Measurements from ENCODE around the gene LCE1D.

DNA sequence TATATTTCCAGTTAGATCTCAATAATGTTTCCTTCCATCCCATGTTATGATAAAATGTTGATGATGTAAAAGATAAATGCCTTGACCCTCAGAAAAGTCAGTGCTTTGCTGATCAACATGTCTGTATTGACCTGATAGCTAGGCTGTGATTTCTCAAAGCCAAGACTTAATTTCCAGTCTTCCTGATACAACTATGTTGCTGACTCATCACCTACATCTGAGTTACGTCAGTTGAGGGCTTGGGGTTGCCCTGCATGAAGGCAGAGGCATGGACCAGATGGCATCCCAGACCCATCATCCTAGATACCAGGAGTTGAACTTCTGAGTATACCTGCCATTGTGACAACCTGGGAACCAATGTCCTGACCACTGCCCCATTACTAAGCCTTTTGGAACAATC lies 4.8 kb downstream of the LCE1D start:
- TF ChIP-seq, protein P1, sequence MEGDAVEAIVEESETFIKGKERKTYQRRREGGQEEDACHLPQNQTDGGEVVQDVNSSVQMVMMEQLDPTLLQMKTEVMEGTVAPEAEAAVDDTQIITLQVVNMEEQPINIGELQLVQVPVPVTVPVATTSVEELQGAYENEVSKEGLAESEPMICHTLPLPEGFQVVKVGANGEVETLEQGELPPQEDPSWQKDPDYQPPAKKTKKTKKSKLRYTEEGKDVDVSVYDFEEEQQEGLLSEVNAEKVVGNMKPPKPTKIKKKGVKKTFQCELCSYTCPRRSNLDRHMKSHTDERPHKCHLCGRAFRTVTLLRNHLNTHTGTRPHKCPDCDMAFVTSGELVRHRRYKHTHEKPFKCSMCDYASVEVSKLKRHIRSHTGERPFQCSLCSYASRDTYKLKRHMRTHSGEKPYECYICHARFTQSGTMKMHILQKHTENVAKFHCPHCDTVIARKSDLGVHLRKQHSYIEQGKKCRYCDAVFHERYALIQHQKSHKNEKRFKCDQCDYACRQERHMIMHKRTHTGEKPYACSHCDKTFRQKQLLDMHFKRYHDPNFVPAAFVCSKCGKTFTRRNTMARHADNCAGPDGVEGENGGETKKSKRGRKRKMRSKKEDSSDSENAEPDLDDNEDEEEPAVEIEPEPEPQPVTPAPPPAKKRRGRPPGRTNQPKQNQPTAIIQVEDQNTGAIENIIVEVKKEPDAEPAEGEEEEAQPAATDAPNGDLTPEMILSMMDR (IDR thresholded peaks at IDR 0.05) = no peak
- no peak for TF ChIP-seq POLR2A (IDR thresholded peaks at IDR 0.05)

All from tibial nerve (tissue), 3 donors.